HepG2 (cell line): Measurements from ENCODE around the gene GATAD2B. TPM values are rescaled to one million over a fixed set of nuclear protein-coding genes. Genes with fewer than 3 reads are reported as not detected.

ENCODE experiments used
- BRD4 ChIP-seq: sonication (generic); formaldehyde crosslinking; IDR thresholded peaks from 2 replicates; pipeline ENCODE4 v1.4.0; 2020; ENCODE audit warnings: missing genetic modification reagents
- CENPX ChIP-seq: sonication (generic); formaldehyde crosslinking; IDR thresholded peaks from 2 replicates; pipeline ENCODE4 v1.9.0; 2021; ENCODE audit warnings: mild to moderate bottlenecking, missing genetic modification reagents, moderate library complexity
- FOXC1 ChIP-seq: sonication (generic); formaldehyde crosslinking; IDR thresholded peaks from 2 replicates; pipeline ENCODE4 v1.8.0; 2022; ENCODE audit warnings: mild to moderate bottlenecking, missing genetic modification reagents, borderline replicate concordance
- MAZ ChIP-seq, 2 experiments: sonication (generic) in 1 of 2; formaldehyde crosslinking in 1 of 2; IDR thresholded peaks; 2 replicates each; pipeline versions ENCODE4 v1.5.0 to v1.6.1; 2012 to 2020; ENCODE audit warnings: low read depth in 2 of 2, mild to moderate bottlenecking in 2 of 2, borderline replicate concordance in 1 of 2, improper control_type of control experiment in 1 of 2, low read length in 1 of 2, missing genetic modification reagents in 1 of 2, moderate library complexity in 1 of 2
- NFKBIZ ChIP-seq: IDR thresholded peaks from 2 replicates; pipeline ENCODE4 v1.6.1; 2018; ENCODE audit warnings: missing genetic modification reagents, missing compliant biosample characterization
- RBM22 ChIP-seq: fragments of 200-400 bp; formaldehyde crosslinking; optimal IDR thresholded peaks from 2 replicates; pipeline ENCODE3; 2017; ENCODE audit warnings: mild to moderate bottlenecking, low read length, moderate library complexity
- SAP130 ChIP-seq: IDR thresholded peaks from 2 replicates; pipeline ENCODE4 v1.6.1; 2016; ENCODE audit warnings: low read depth
- ZNF24 ChIP-seq: fragments of 450-650 bp; IDR thresholded peaks from 2 replicates; pipeline ENCODE4 v1.6.1; 2017; ENCODE audit warnings: antibody characterized with exemption, mild to moderate bottlenecking
- ZNF350 ChIP-seq: sonication (generic); formaldehyde crosslinking; IDR thresholded peaks from 2 replicates; pipeline ENCODE4 v1.4.0; 2020; ENCODE audit warnings: mild to moderate bottlenecking, low read depth, missing genetic modification reagents, borderline replicate concordance
- ZNF746 ChIP-seq: sonication (generic); formaldehyde crosslinking; IDR thresholded peaks from 2 replicates; pipeline ENCODE4 v1.8.0; 2022; ENCODE audit warnings: mild to moderate bottlenecking, missing genetic modification reagents
- ZSCAN22 ChIP-seq: sonication (generic); formaldehyde crosslinking; IDR thresholded peaks from 2 replicates; pipeline ENCODE4 v1.4.0; 2020; ENCODE audit warnings: mild to moderate bottlenecking, missing genetic modification reagents
- polyA plus RNA-seq, 8 experiments: library from polyadenylated mRNA; depleted of rRNA in 3 of 8; stranded (reverse) in 7 of 8; unstranded in 1 of 8; fragments of >200 nt; fragmentation: Illumina TruSeq in 4 of 8; extraction: Trizol in 4 of 8; gene quantifications; 2 replicates each; pipeline versions ENCODE4 v1.2.1 to v1.2.3, GENCODE V29; 2011 to 2016; ENCODE audit warnings: low read depth in 4 of 8, missing spikeins in 1 of 8, mixed read lengths in 1 of 8; ENCODE audit not compliant: insufficient read depth in 1 of 8
- total RNA-seq, 5 experiments: library from RNA; depleted of rRNA; stranded (reverse); fragments of >200 nt; fragmentation: Illumina TruSeq; extraction: Trizol; gene quantifications; 2 replicates each; pipeline ENCODE4 v1.2.3, GENCODE V29; 2016; ENCODE audit warnings: low read depth in 1 of 5
- TF ChIP-seq, protein P1 (sequence below): sonication (generic); formaldehyde crosslinking; IDR thresholded peaks from one replicate; pipeline ENCODE4 v1.5.1; 2020; ENCODE audit warnings: mild to moderate bottlenecking, missing genetic modification reagents; ENCODE audit errors: not compliant biosample characterization
- TF ChIP-seq, protein P2 (sequence below): sonication (generic); formaldehyde crosslinking; IDR thresholded peaks from 2 replicates; pipeline ENCODE4 v1.5.0; 2020; ENCODE audit warnings: missing genetic modification reagents
- TF ChIP-seq, protein P3 (sequence below): sonication (generic); formaldehyde crosslinking; IDR thresholded peaks from 2 replicates; pipeline ENCODE4 v1.8.0; 2022; ENCODE audit warnings: mild to moderate bottlenecking, missing genetic modification reagents

GATAD2B gene
- total and polyA plus RNA-seq, 2 of the 13 experiments (the other 11 are each of a cell fraction or from before 2014, with no cell fraction given) = 3.2 to 5.2 TPM

GRCh38 chr1:153783233-153784190, 139.3 kb downstream of the GATAD2B start (continued):
- TF ChIP-seq, protein P1, sequence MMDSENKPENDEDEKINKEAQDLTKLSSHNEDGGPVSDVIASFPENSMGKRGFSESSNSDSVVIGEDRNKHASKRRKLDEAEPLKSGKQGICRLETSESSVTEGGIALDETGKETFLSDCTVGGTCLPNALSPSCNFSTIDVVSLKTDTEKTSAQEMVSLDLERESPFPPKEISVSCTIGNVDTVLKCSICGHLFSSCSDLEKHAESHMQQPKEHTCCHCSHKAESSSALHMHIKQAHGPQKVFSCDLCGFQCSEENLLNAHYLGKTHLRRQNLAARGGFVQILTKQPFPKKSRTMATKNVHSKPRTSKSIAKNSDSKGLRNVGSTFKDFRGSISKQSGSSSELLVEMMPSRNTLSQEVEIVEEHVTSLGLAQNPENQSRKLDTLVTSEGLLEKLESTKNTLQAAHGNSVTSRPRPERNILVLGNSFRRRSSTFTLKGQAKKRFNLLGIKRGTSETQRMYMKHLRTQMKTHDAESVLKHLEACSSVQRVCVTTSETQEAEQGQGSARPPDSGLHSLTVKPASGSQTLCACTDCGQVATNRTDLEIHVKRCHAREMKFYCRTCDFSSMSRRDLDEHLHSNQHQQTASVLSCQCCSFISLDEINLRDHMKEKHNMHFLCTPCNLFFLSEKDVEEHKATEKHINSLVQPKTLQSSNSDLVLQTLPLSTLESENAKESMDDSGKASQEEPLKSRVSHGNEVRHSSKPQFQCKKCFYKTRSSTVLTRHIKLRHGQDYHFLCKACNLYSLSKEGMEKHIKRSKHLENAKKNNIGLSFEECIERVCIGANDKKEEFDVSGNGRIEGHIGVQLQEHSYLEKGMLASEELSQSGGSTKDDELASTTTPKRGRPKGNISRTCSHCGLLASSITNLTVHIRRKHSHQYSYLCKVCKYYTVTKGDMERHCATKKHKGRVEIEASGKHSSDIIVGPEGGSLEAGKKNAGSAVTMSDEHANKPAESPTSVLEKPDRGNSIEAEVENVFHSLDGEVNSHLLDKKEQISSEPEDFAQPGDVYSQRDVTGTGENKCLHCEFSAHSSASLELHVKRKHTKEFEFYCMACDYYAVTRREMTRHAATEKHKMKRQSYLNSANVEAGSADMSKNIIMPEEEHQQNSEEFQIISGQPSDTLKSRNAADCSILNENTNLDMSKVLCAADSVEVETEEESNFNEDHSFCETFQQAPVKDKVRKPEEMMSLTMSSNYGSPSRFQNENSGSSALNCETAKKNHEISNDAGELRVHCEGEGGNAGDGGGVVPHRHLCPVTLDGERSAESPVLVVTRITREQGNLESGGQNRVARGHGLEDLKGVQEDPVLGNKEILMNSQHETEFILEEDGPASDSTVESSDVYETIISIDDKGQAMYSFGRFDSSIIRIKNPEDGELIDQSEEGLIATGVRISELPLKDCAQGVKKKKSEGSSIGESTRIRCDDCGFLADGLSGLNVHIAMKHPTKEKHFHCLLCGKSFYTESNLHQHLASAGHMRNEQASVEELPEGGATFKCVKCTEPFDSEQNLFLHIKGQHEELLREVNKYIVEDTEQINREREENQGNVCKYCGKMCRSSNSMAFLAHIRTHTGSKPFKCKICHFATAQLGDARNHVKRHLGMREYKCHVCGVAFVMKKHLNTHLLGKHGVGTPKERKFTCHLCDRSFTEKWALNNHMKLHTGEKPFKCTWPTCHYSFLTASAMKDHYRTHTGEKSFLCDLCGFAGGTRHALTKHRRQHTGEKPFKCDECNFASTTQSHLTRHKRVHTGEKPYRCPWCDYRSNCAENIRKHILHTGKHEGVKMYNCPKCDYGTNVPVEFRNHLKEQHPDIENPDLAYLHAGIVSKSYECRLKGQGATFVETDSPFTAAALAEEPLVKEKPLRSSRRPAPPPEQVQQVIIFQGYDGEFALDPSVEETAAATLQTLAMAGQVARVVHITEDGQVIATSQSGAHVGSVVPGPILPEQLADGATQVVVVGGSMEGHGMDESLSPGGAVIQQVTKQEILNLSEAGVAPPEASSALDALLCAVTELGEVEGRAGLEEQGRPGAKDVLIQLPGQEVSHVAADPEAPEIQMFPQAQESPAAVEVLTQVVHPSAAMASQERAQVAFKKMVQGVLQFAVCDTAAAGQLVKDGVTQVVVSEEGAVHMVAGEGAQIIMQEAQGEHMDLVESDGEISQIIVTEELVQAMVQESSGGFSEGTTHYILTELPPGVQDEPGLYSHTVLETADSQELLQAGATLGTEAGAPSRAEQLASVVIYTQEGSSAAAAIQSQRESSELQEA (CRISPR knock-in tag) = peak; percentile 85
- TF ChIP-seq, protein P2, sequence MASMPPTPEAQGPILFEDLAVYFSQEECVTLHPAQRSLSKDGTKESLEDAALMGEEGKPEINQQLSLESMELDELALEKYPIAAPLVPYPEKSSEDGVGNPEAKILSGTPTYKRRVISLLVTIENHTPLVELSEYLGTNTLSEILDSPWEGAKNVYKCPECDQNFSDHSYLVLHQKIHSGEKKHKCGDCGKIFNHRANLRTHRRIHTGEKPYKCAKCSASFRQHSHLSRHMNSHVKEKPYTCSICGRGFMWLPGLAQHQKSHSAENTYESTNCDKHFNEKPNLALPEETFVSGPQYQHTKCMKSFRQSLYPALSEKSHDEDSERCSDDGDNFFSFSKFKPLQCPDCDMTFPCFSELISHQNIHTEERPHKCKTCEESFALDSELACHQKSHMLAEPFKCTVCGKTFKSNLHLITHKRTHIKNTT (CRISPR knock-in tag) = no peak
- no peak for TF ChIP-seq ZNF24
- TF ChIP-seq BRD4 = 0 out of 2 replicates have a peak, but pooled peaks have one; percentile 65
- TF ChIP-seq, protein P3, sequence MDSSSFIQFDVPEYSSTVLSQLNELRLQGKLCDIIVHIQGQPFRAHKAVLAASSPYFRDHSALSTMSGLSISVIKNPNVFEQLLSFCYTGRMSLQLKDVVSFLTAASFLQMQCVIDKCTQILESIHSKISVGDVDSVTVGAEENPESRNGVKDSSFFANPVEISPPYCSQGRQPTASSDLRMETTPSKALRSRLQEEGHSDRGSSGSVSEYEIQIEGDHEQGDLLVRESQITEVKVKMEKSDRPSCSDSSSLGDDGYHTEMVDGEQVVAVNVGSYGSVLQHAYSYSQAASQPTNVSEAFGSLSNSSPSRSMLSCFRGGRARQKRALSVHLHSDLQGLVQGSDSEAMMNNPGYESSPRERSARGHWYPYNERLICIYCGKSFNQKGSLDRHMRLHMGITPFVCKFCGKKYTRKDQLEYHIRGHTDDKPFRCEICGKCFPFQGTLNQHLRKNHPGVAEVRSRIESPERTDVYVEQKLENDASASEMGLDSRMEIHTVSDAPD (CRISPR knock-in tag) = no peak
- peak; percentile 88 for TF ChIP-seq SAP130 (CRISPR knock-in tag)
- TF ChIP-seq CENPX (CRISPR knock-in tag) = no peak
- TF ChIP-seq ZNF350 (CRISPR knock-in tag) = peak; percentile 82
- TF ChIP-seq RBM22 = no peak
- TF ChIP-seq ZNF746 (CRISPR knock-in tag) = peak; percentile 62; the same call in 1 of the 2 replicates
- TF ChIP-seq NFKBIZ (CRISPR knock-in tag) = no peak
- no peak for TF ChIP-seq FOXC1 (CRISPR knock-in tag)
- TF ChIP-seq MAZ (IDR thresholded peaks at IDR 0.05; ENCODE audit: borderline replicate concordance, low read depth, low read length) = peak; percentile 58; the same call in 1 of the 2 replicates
- no peak; the same call in 1 of the 2 replicates for TF ChIP-seq MAZ (CRISPR knock-in tag; IDR thresholded peaks at IDR 0.05; ENCODE audit: low read depth)
- TF ChIP-seq ZSCAN22 = no peak
